ENCODE results near the gene TXNDC12. TPM values are rescaled to one million over a fixed set of nuclear protein-coding genes. Genes with fewer than 3 reads are reported as not detected.

The TXNDC12 gene
- total and polyA plus RNA-seq, 12 donors, result 14.5 to 74.8 (median 48.2) TPM

GRCh38 chr1:52057876-52058415 is 3.0 kb upstream of the TXNDC12 start:
- intact Hi-C loops (cut with DNase I), result no loop called here
- 70 to 87% (median 75%) methylated on average over 1 of the region's 1 CpG for WGBS, 4 donors
- DNase-seq, result no peak
- Histone ChIP-seq H3K4me1 (replicated peaks in 1 of 2) (peaks cover 30 to 44% of the 10 kb centered on the region in 2 donors), H3K27ac (peak overlapping the region in 4 of 5 donors; percentile 31 to 97 (median 66)), H3K36me3 (replicated peaks in 1 of 2) (peaks cover 0 to 21% of the 10 kb centered on the region in 2 donors), H3K27me3 (no peaks in the 10 kb centered on the region), H3K4me3 (peak overlapping the region in 1 of 4 donors; percentile 83), H3K9me3 (replicated peaks in 1 of 3) (no peaks in the 10 kb centered on the region)
- TF ChIP-seq CTCF (IDR thresholded peaks at IDR 0.05) (no peak), POLR2A (IDR thresholded peaks at IDR 0.05) (no peak)

- Histone ChIP-seq H3K36me3 (replicated peaks in 1 of 2) (peaks cover 0 to 15% of the 10 kb centered on the region in 2 donors), H3K27ac (peak overlapping the region; percentile 38 to 97 (median 92)), H3K27me3 (no peaks in the 10 kb centered on the region), H3K4me1 (replicated peaks in 1 of 2) (peaks cover 30 to 44% of the 10 kb centered on the region in 2 donors), H3K4me3 (peak overlapping the region in 2 of 4 donors; percentile 83 to 87), H3K9me3 (replicated peaks in 1 of 3) (no peaks in the 10 kb centered on the region)
- TF ChIP-seq POLR2A (IDR thresholded peaks at IDR 0.05), result no peak
- TF ChIP-seq CTCF (IDR thresholded peaks at IDR 0.05), result no peak
- WGBS, 4 donors, result 0 to 14% (median 6%) methylated on average over 1 of the region's 1 CpG
- intact Hi-C loops (cut with DNase I), result no loop called here
- no peak for DNase-seq
Measured at GRCh38 chr1:52057255-52057654, 2.3 kb upstream of the TXNDC12 start.

GRCh38 chr1:52056937-52057231 is 1.9 kb upstream of the TXNDC12 start:
- Histone ChIP-seq H3K4me3 (peak overlapping the region; percentile 30 to 99 (median 85)), H3K4me1 (replicated peaks in 1 of 2) (peaks cover 30 to 44% of the 10 kb centered on the region in 2 donors), H3K9me3 (replicated peaks in 1 of 3) (no peaks in the 10 kb centered on the region), H3K27me3 (no peaks in the 10 kb centered on the region), H3K36me3 (replicated peaks in 1 of 2) (peaks cover 0 to 18% of the 10 kb centered on the region in 2 donors), H3K27ac (peak overlapping the region; percentile 73 to 97 (median 92))
- intact Hi-C loops (cut with DNase I), result no loop called here
- TF ChIP-seq CTCF (IDR thresholded peaks at IDR 0.05), result no peak
- TF ChIP-seq POLR2A (IDR thresholded peaks at IDR 0.05), result no peak
- 0 to 1% (median 0%) methylated on average over 4 of the region's 4 CpGs for WGBS, 4 donors
- DNase-seq, result no peak

- Histone ChIP-seq H3K27ac (peak within 1 kb of the TSS; percentile 73 to 97 (median 92)), H3K4me3 (peak within 1 kb of the TSS; percentile 30 to 99 (median 85)), H3K9me3 (replicated peaks in 1 of 3) (no peaks in the 10 kb centered on the region), H3K36me3 (replicated peaks in 1 of 2) (peaks cover 0 to 23% of the 10 kb centered on the region in 2 donors), H3K4me1 (replicated peaks in 1 of 2) (peaks cover 30 to 44% of the 10 kb centered on the region in 2 donors), H3K27me3 (no peaks in the 10 kb centered on the region)
- DNase-seq, result peak; percentile 93 to 98 (median 97)
- intact Hi-C loops (cut with DNase I), result no loop called here
- TF ChIP-seq CTCF (IDR thresholded peaks at IDR 0.05) (no peak), POLR2A (IDR thresholded peaks at IDR 0.05) (peak in 1 of 2 donors; percentile 93)
- 0 to 1% (median 0%) methylated on average over 32 to 54 of the region's 54 CpGs for WGBS, 4 donors
Measured at GRCh38 chr1:52056163-52056936, 1.4 kb upstream of the TXNDC12 start, which contains the start of gene BTF3L4. BTF3L4 (plus strand) TSS chr1:52056295; CDS start chr1:52059848, 3,553 bp downstream.

Data from adrenal gland (tissue), 12 donors.